ENCODE data around the gene SERPING1.

The SERPING1 gene

GRCh38 chr11:57633394-57634070 lies 36.0 kb downstream of the SERPING1 start:
- DNase-seq (ENCODE audit: insufficient read length, low spot score) (no peak), FAIRE-seq (no peak)
- no peak for TF ChIP-seq POLR2A (IDR thresholded peaks at IDR 0.05; ENCODE audit: low read depth, low read length)
- TF ChIP-seq SPI1 (IDR thresholded peaks at IDR 0.05; ENCODE audit: low read depth, low read length): no peak
- no peak for TF ChIP-seq PAX5 (IDR thresholded peaks at IDR 0.05; ENCODE audit: insufficient read depth, low read length, severe bottlenecking)
- TF ChIP-seq POLR2AphosphoS5 (IDR thresholded peaks at IDR 0.05; ENCODE audit: low read depth, low read length): no peak
- no peak for TF ChIP-seq TAF1 (IDR thresholded peaks at IDR 0.05; ENCODE audit: low read depth, low read length)
- TF ChIP-seq POU2F2 (IDR thresholded peaks at IDR 0.05; ENCODE audit: low read depth, low read length): no peak

DNA sequence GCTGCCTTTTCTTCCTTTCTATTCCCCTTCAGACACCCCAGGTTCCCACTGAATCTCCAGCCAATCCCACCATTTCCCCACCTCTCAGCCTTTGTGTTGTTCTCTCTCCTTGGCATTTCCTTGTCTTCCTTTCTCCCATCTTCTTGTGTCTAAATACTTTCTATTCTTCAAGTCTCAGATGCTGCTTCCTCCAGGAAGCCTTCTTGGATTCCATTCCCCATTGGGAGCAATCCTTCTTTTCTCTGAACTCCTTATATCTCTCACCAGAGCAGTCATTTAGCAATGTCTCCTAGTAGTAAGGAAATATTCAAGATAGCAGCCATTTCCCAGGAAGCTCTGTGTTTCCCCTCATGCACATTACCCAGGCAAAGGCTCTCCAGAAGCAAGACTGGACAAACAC lies 36.8 kb downstream of the SERPING1 start:
- FAIRE-seq: no peak
- no peak for TF ChIP-seq POLR2AphosphoS5 (IDR thresholded peaks at IDR 0.05; ENCODE audit: low read depth, low read length)
- TF ChIP-seq PAX5 (IDR thresholded peaks at IDR 0.05; ENCODE audit: insufficient read depth, low read length, severe bottlenecking): no peak
- no peak for TF ChIP-seq TAF1 (IDR thresholded peaks at IDR 0.05; ENCODE audit: low read depth, low read length)
- TF ChIP-seq SPI1 (IDR thresholded peaks at IDR 0.05; ENCODE audit: low read depth, low read length): no peak
- no peak for TF ChIP-seq POLR2A (IDR thresholded peaks at IDR 0.05; ENCODE audit: low read depth, low read length)
- no peak for TF ChIP-seq POU2F2 (IDR thresholded peaks at IDR 0.05; ENCODE audit: low read depth, low read length)

DNA sequence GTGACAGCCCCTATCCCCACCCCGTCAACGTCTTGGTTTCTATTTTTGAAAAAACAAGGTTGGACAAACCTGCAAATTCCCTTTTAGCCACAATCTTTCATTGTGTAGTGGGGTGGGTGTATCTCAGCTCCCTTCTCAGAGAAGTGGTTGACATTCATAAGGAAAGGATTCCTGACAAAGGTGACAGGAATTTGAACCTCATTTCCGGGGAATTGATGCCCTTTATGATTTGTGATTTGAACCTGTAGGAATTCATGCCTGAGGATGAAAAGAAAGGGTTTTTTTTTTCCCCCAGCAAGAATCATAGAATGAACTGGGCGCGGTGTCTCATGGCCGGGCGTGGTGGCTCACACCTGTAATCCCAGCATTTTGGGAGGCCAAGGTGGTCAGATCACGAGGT lies 37.8 kb downstream of the SERPING1 start:
- FAIRE-seq (no peak), DNase-seq (ENCODE audit: insufficient read length, low spot score) (no peak)
- TF ChIP-seq TAF1 (IDR thresholded peaks at IDR 0.05; ENCODE audit: low read depth, low read length): no peak
- TF ChIP-seq POLR2AphosphoS5 (IDR thresholded peaks at IDR 0.05; ENCODE audit: low read depth, low read length): no peak
- no peak for TF ChIP-seq SPI1 (IDR thresholded peaks at IDR 0.05; ENCODE audit: low read depth, low read length)
- TF ChIP-seq PAX5 (IDR thresholded peaks at IDR 0.05; ENCODE audit: insufficient read depth, low read length, severe bottlenecking): no peak
- no peak for TF ChIP-seq POU2F2 (IDR thresholded peaks at IDR 0.05; ENCODE audit: low read depth, low read length)
- TF ChIP-seq POLR2A (IDR thresholded peaks at IDR 0.05; ENCODE audit: low read depth, low read length): no peak

More for the DNA sequence above, 36.8 kb downstream of the SERPING1 start:
- no peak for DNase-seq (ENCODE audit: insufficient read length, low spot score)

DNA sequence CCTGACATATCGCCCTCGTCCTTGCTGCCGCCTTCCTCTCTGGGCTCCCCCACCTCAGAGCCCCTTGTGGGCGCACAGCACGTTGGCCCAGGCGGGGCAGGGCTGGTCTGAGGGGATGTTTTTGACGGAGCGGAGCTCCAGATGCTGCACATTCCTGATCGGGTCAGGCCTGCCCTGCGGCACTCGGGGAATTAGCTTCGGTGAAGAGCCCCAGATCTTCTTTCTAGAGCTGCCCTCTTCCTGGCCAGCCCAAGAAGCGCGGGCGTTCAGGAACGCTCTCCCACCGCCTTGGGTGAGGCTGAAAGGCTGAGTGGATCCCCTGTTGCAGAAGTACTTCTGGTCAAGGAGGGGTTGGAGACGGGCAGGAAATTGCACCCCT lies 40.1 kb downstream of the SERPING1 start:
- TF ChIP-seq POU2F2 (IDR thresholded peaks at IDR 0.05; ENCODE audit: low read depth, low read length) (no peak), SPI1 (IDR thresholded peaks at IDR 0.05; ENCODE audit: low read depth, low read length) (no peak), POLR2A (IDR thresholded peaks at IDR 0.05; ENCODE audit: low read depth, low read length) (no peak), TAF1 (IDR thresholded peaks at IDR 0.05; ENCODE audit: low read depth, low read length) (no peak), PAX5 (IDR thresholded peaks at IDR 0.05; ENCODE audit: insufficient read depth, low read length, severe bottlenecking) (no peak), POLR2AphosphoS5 (IDR thresholded peaks at IDR 0.05; ENCODE audit: low read depth, low read length) (no peak)
- no peak for FAIRE-seq
- no peak for DNase-seq (ENCODE audit: insufficient read length, low spot score)

GRCh38 chr11:57638005-57638781 lies 40.7 kb downstream of the SERPING1 start:
- no peak for FAIRE-seq
- no peak for DNase-seq (ENCODE audit: insufficient read length, low spot score)
- TF ChIP-seq TAF1 (IDR thresholded peaks at IDR 0.05; ENCODE audit: low read depth, low read length): no peak
- TF ChIP-seq POLR2A (IDR thresholded peaks at IDR 0.05; ENCODE audit: low read depth, low read length): no peak
- TF ChIP-seq POU2F2 (IDR thresholded peaks at IDR 0.05; ENCODE audit: low read depth, low read length): no peak
- TF ChIP-seq PAX5 (IDR thresholded peaks at IDR 0.05; ENCODE audit: insufficient read depth, low read length, severe bottlenecking): no peak
- no peak for TF ChIP-seq SPI1 (IDR thresholded peaks at IDR 0.05; ENCODE audit: low read depth, low read length)
- no peak for TF ChIP-seq POLR2AphosphoS5 (IDR thresholded peaks at IDR 0.05; ENCODE audit: low read depth, low read length)

DNA sequence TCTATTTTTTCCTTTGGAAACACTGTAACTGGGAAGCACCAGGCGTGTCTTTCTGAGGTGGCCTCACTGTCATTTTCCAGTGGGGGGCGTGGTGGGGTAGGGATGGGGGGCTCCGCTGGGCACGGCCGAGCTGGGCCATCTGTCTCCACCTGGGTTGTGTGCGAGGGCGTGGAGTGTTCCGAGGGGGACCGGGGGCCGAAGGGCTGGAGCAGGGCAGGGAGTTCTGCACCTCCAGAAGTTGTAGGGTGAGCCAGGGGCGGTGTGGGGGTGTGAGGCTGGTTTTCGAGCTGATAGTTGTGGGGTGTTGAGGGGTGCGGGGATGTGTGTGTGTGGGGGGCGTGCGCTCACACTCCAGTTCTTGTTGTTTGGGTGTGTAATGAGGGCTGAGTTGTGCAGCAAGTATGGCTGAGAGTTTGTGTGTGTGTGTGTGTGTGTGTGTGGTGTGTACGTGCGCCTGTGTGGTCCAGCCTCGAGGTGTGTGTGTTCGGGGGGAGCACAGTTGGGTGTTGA lies 41.4 kb downstream of the SERPING1 start:
- peak; percentile 91 for FAIRE-seq
- DNase-seq (ENCODE audit: insufficient read length, low spot score): no peak
- no peak for TF ChIP-seq POU2F2 (IDR thresholded peaks at IDR 0.05; ENCODE audit: low read depth, low read length)

DNA sequence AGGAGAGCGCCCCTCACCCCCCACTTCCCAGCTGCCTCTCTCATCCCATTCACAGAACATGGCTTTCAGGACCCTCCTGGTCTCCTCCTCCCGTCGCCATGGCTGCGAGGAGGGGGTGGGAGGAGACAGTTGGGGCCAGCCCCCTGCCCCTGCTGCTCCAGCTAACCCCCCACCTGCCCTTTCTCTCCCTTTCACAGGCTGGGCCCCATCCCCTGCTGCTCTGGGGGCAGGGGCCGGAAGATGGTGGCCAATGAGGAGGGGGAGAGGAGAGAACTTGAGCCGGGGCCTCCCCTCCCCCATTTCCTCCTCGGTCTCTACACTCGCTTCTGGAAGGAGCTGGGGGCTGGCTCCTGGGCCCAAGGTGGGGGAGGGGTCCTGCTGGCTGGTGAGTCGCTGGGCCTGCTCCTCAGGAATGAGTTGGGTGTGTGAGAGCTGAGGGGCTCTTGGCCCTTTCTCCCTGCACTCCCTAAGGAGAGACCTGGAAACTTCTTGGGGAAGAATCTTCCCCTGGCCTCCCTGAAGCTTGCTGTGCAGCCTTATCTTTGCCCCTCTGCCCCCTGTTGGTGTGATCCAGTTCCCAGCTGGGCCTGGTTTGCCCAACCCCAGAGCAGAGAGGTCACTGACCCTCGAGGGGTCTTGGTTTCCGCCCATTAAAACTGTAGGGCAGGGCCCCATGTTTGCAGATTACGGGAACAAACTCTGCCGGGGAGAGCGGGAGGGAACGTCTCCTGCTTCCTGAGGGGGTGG lies 42.0 kb downstream of the SERPING1 start:
- DNase-seq (ENCODE audit: insufficient read length, low spot score): no peak
- TF ChIP-seq SPI1 (IDR thresholded peaks at IDR 0.05; ENCODE audit: low read depth, low read length) (no peak), POLR2A (IDR thresholded peaks at IDR 0.05; ENCODE audit: low read depth, low read length) (no peak), POLR2AphosphoS5 (IDR thresholded peaks at IDR 0.05; ENCODE audit: low read depth, low read length) (no peak), TAF1 (IDR thresholded peaks at IDR 0.05; ENCODE audit: low read depth, low read length) (no peak), POU2F2 (IDR thresholded peaks at IDR 0.05; ENCODE audit: low read depth, low read length) (no peak), PAX5 (IDR thresholded peaks at IDR 0.05; ENCODE audit: insufficient read depth, low read length, severe bottlenecking) (no peak)
- FAIRE-seq: no peak

DNA sequence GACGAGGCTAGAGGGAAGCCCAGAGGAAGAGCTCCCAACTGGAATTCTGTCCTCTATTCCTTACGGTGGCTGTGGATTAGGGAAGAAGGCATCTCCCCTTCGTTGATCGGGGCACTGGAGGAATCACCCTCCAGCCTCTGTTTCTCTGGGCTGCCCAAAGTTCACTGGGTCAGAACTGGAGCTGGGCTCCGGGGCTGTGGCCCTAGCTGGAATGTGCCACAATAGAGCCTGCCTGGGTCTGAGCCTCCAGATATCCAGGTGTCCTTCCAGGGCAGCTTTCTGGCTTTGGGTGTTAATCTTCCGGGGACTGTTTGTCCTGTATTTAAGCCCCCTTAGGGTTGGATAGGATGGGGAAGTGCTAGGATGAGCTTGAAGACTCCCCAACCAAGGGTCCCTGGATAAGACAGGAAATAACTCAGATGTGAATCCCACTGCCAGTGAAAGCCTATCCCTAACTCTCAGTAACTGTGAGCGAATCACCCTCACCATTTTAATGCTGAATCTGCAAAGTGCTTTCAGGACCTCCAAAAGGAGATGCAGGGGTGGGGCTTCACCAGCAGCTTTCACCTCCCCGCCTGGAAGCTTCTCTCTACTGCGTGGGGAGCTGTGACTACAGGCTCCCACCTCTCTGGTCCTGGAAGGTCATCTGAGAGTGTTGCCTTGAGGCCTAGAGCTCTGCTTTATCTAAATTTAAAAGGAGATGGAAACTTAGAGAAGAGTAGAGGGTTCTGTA lies 42.7 kb downstream of the SERPING1 start:
- DNase-seq (ENCODE audit: insufficient read length, low spot score) (no peak), FAIRE-seq (no peak)
- no peak for TF ChIP-seq TAF1 (IDR thresholded peaks at IDR 0.05; ENCODE audit: low read depth, low read length)
